IMR-90 (cell line): ENCODE results near the gene EPN2. TPM values are rescaled to one million over a fixed set of nuclear protein-coding genes. Genes with fewer than 3 reads are reported as not detected.

Source experiments
- ATAC-seq: fragments of 200-7000 bp; cut with Tn5 transposase; 2 replicates; pipeline ENCODE4 v1.9.1; 2020; ENCODE audit warnings: low read depth, mild to moderate bottlenecking, moderate library complexity
- BruUV-seq: library from RNA; stranded (reverse); fragments of 400-500 nt; replicated peaks from 2 replicates; lab custom pipeline; 2021; lab: Mats Ljungman, UMichigan
- CTCF ChIA-PET: fragments of 300-600 bp; formaldehyde crosslinking; extraction: SDS; loops from one replicate; lab custom pipeline; 2021; ENCODE audit warnings: antibody characterized with exemption; lab: Yijun Ruan, JAX
- POLR2A ChIA-PET: fragments of 300-600 bp; sonication (Branson Sonifier 250); formaldehyde crosslinking; loops from one replicate; lab custom pipeline; 2022; ENCODE audit warnings: antibody characterized with exemption; ENCODE audit not compliant: unreplicated experiment; lab: Charles Lee
- DNase-seq: peaks from one replicate; pipeline ENCODE4 v3.0.0; 2013
- H2AFZ ChIP-seq: replicated peaks from 2 replicates; pipeline ENCODE3; 2013; ENCODE audit warnings: low read length, mild to moderate bottlenecking; ENCODE audit not compliant: poor library complexity
- H2AK5ac ChIP-seq: 2 replicates; pipeline ENCODE4 v1.6.1; 2013; ENCODE audit warnings: low read depth, low read length, inconsistent platforms
- H2AK9ac ChIP-seq: replicated peaks from 2 replicates; pipeline ENCODE3; 2013; ENCODE audit warnings: mild to moderate bottlenecking, low read depth, low read length, moderate library complexity; ENCODE audit not compliant: poor library complexity
- H2BK120ac ChIP-seq: 2 replicates; pipeline ENCODE4 v1.6.1; 2013; ENCODE audit warnings: low read depth, low read length, inconsistent platforms
- H2BK15ac ChIP-seq: 3 replicates; pipeline ENCODE4 v1.6.1; 2013; ENCODE audit warnings: low read depth, low read length, inconsistent platforms
- H2BK20ac ChIP-seq: 2 replicates; pipeline ENCODE4 v1.6.1; 2013; ENCODE audit warnings: low read depth, mild to moderate bottlenecking, inconsistent platforms, low read length, moderate library complexity
- H2BK5ac ChIP-seq: 2 replicates; pipeline ENCODE4 v1.6.1; 2013; ENCODE audit warnings: mild to moderate bottlenecking, low read depth, low read length, inconsistent platforms; ENCODE audit not compliant: poor library complexity, severe bottlenecking
- H3K14ac ChIP-seq: replicated peaks from 2 replicates; pipeline ENCODE4 v1.6.1; 2013; ENCODE audit warnings: low read depth, low read length, inconsistent platforms
- H3K18ac ChIP-seq: 2 replicates; pipeline ENCODE4 v1.6.1; 2013; ENCODE audit warnings: low read depth, low read length, control low read depth
- H3K23ac ChIP-seq: 2 replicates; pipeline ENCODE4 v1.6.1; 2013; ENCODE audit warnings: low read depth, low read length, inconsistent platforms
- H3K27ac ChIP-seq: 2 replicates; pipeline ENCODE4 v1.5.1; 2013; ENCODE audit warnings: mild to moderate bottlenecking, control low read depth, low read length; ENCODE audit not compliant: insufficient read depth
- H3K27me3 ChIP-seq: 2 replicates; pipeline ENCODE4 v1.6.1; 2013; ENCODE audit warnings: low read length; ENCODE audit not compliant: control insufficient read depth, insufficient read depth
- H3K36me3 ChIP-seq: 2 replicates; pipeline ENCODE4 v1.6.1; 2013; ENCODE audit warnings: low read length, mixed read lengths; ENCODE audit not compliant: control insufficient read depth, insufficient read depth
- H3K4ac ChIP-seq: 2 replicates; pipeline ENCODE4 v1.6.1; 2013; ENCODE audit warnings: low read depth, low read length, inconsistent platforms
- H3K4me1 ChIP-seq: 2 replicates; pipeline ENCODE4 v1.6.1; 2013; ENCODE audit warnings: low read length, mixed read lengths; ENCODE audit not compliant: control insufficient read depth, insufficient read depth
- H3K4me2 ChIP-seq: 2 replicates; pipeline ENCODE4 v1.6.1; 2013; ENCODE audit warnings: low read depth, mild to moderate bottlenecking, control low read depth, low read length, moderate library complexity
- H3K4me3 ChIP-seq: 2 replicates; pipeline ENCODE4 v1.5.1; 2013; ENCODE audit warnings: low read depth, mild to moderate bottlenecking, control low read depth, low read length, moderate library complexity; ENCODE audit not compliant: insufficient read depth
- H3K56ac ChIP-seq: 2 replicates; pipeline ENCODE4 v1.6.1; 2013; ENCODE audit warnings: low read length, inconsistent platforms; ENCODE audit not compliant: insufficient read depth; ENCODE audit errors: extremely low read depth
- H3K79me1 ChIP-seq, 2 experiments: 2 replicates each; pipeline ENCODE4 v1.6.1; 2013; ENCODE audit warnings: low read length in 2 of 2, inconsistent platforms in 1 of 2, low read depth in 1 of 2
- H3K9ac ChIP-seq: 2 replicates; pipeline ENCODE4 v1.6.1; 2013; ENCODE audit warnings: low read depth, low read length, control low read depth
- H3K9me1 ChIP-seq: 2 replicates; pipeline ENCODE4 v1.6.1; 2013; ENCODE audit warnings: low read length, inconsistent platforms; ENCODE audit not compliant: insufficient read depth
- H3K9me3 ChIP-seq: 2 replicates; pipeline ENCODE4 v1.6.1; 2013; ENCODE audit warnings: low read length; ENCODE audit not compliant: control insufficient read depth, insufficient read depth
- H4K20me1 ChIP-seq: 2 replicates; pipeline ENCODE4 v1.6.1; 2013; ENCODE audit warnings: low read length, inconsistent platforms; ENCODE audit not compliant: insufficient read depth
- H4K5ac ChIP-seq: 2 replicates; pipeline ENCODE4 v1.6.1; 2013; ENCODE audit warnings: mild to moderate bottlenecking, low read depth, low read length, control low read depth
- H4K8ac ChIP-seq, 2 experiments: 2 replicates each; pipeline ENCODE4 v1.6.1; 2013; ENCODE audit warnings: low read depth in 2 of 2, low read length in 2 of 2, control low read depth in 1 of 2, inconsistent platforms in 1 of 2
- H4K91ac ChIP-seq: 2 replicates; pipeline ENCODE4 v1.6.1; 2013; ENCODE audit warnings: low read depth, low read length, inconsistent platforms; ENCODE audit not compliant: insufficient read depth
- BHLHE40 ChIP-seq: fragments of 150-350 bp; IDR thresholded peaks from 2 replicates; pipeline ENCODE4 v1.6.1; 2016; ENCODE audit warnings: mild to moderate bottlenecking, low read depth, low read length
- CEBPB ChIP-seq: IDR thresholded peaks from 2 replicates; pipeline ENCODE4 v1.6.1; 2012; ENCODE audit warnings: low read depth, low read length, improper control_type of control experiment
- CHD1 ChIP-seq: IDR thresholded peaks from 2 replicates; pipeline ENCODE4 v1.6.1; 2012; ENCODE audit warnings: low read depth, low read length, improper control_type of control experiment
- CTCF ChIP-seq: conservative IDR thresholded peaks from 2 replicates; pipeline ENCODE4 v1.5.1; 2012; ENCODE audit warnings: mild to moderate bottlenecking, low read depth, low read length, improper control_type of control experiment
- ELK1 ChIP-seq: fragments of 150-350 bp; IDR thresholded peaks from 2 replicates; pipeline ENCODE4 v1.6.1; 2016; ENCODE audit warnings: low read depth, mild to moderate bottlenecking, low read length, moderate library complexity, borderline replicate concordance
- FOS ChIP-seq: fragments of 150-350 bp; IDR thresholded peaks from 2 replicates; pipeline ENCODE4 v1.6.1; 2016; ENCODE audit warnings: low read depth, low read length
- MAFK ChIP-seq: IDR thresholded peaks from 2 replicates; pipeline ENCODE4 v1.6.1; 2012; ENCODE audit warnings: low read depth, low read length, improper control_type of control experiment
- MAZ ChIP-seq: IDR thresholded peaks from 2 replicates; pipeline ENCODE4 v1.6.1; 2012; ENCODE audit warnings: low read depth, mild to moderate bottlenecking, low read length, improper control_type of control experiment, moderate library complexity, borderline replicate concordance
- MXI1 ChIP-seq: IDR thresholded peaks from 2 replicates; pipeline ENCODE4 v1.6.1; 2012; ENCODE audit warnings: low read depth, mild to moderate bottlenecking, low read length, moderate library complexity, borderline replicate concordance
- NFE2L2 ChIP-seq: fragments of 150-350 bp; IDR thresholded peaks from 2 replicates; pipeline ENCODE4 v1.6.1; 2016; ENCODE audit warnings: low read depth, mild to moderate bottlenecking, low read length
- POLR2A ChIP-seq: IDR thresholded peaks from 2 replicates; pipeline ENCODE4 v1.6.1; 2012; ENCODE audit warnings: mild to moderate bottlenecking, low read depth, low read length
- RAD21 ChIP-seq: IDR thresholded peaks from 2 replicates; pipeline ENCODE4 v1.6.1; 2012; ENCODE audit warnings: low read length, improper control_type of control experiment
- RCOR1 ChIP-seq: IDR thresholded peaks from 2 replicates; pipeline ENCODE4 v1.6.1; 2012; ENCODE audit warnings: mild to moderate bottlenecking, low read length, improper control_type of control experiment; ENCODE audit not compliant: insufficient replicate concordance
- RFX5 ChIP-seq: IDR thresholded peaks from 2 replicates; pipeline ENCODE4 v1.8.0; 2012; ENCODE audit warnings: low read depth, mild to moderate bottlenecking, low read length, moderate library complexity
- SMC3 ChIP-seq: fragments of 150-350 bp; IDR thresholded peaks from 2 replicates; pipeline ENCODE4 v1.6.1; 2016; ENCODE audit warnings: low read depth, mild to moderate bottlenecking, antibody characterized with exemption, low read length, moderate library complexity
- WGBS, 2 experiments: methylation state at CpG; one replicate each; pipeline versions ENCODE4 v1.1.5 to v1.1.7; 2013; ENCODE audit warnings: missing lambda C conversion rate in 2 of 2; ENCODE audit not compliant: insufficient read length in 1 of 2; ENCODE audit errors: extremely low coverage in 2 of 2; 5-methylcytosine and 5-hydroxymethylcytosine counted together
- dilution Hi-C: fragments of 300-500 bp; cut with HindIII; formaldehyde crosslinking; loops from one replicate; pipeline ENCODE4 v1.14.3; 2018; ENCODE audit warnings: low sequenced_read_pairs; ENCODE audit not compliant: unreplicated experiment
- in situ Hi-C: fragments of 300-500 bp; cut with MboI; formaldehyde crosslinking; loops from 3 replicates; pipeline ENCODE4 v1.14.3; 2019; ENCODE audit warnings: low sequenced_read_pairs, inconsistent platforms, mixed read lengths
- intact Hi-C: fragments of 100-400 bp; cut with micrococcal nuclease; formaldehyde crosslinking; loops from 2 replicates; pipeline ENCODE4 v1.10.0; 2022
- polyA plus RNA-seq, 3 experiments: library from polyadenylated mRNA; depleted of rRNA; stranded (reverse); fragments of >200 nt; gene quantifications; 2 replicates each; pipeline ENCODE4 v1.2.3, GENCODE V29; 2012; ENCODE audit warnings: low replicate concordance in 1 of 3
- total RNA-seq: library from RNA; depleted of rRNA; stranded (reverse); fragments of >200 nt; gene quantifications from 2 replicates; pipeline ENCODE4 v1.2.3, GENCODE V29; 2012
- TF ChIP-seq, protein P1 (sequence below): fragments of 150-350 bp; IDR thresholded peaks from 2 replicates; pipeline ENCODE4 v1.6.1; 2017; ENCODE audit warnings: mild to moderate bottlenecking, antibody characterized with exemption, low read length, low read depth

The EPN2 gene
- total and polyA plus RNA-seq, 2 of the 4 experiments (the other 2 are of a cell fraction): 14.9 to 25.3 TPM

DNA sequence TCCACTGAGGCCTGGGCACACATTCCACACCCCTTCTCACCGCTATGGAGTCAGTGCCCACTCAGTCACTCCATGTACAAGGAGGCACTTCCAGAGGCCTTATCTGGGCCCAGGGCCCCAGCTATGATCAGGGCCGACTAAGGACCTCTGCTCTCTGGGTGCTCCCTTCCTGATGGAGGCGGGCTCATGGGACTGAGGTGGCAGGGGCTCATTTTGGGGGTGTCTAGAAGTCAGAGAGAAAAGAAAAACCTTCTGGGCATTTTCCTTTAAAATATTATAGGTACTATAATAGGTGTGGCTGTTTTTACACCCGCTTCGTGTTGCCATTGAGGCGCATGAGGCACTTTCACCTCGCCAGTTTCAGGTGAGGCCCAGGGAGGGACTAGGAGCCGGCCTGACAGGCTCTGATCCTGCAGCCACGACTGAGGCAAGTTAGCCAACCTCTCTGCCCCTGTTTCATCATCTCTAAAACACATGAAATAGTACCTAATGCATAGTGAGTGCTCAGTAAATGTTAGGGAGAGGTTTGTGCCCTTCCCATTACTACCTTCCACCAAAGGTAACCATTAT is 111.0 kb downstream of the EPN2 start:
- ATAC-seq (no peak), DNase-seq (no peak)
- H3K27ac ChIP-seq: no peak overlapping the region
- H3K36me3 ChIP-seq: no peaks in the 10 kb centered on the region
- peaks cover 0 to 4% of the 10 kb centered on the region in 2 experiments; a peak in 1 of 4 replicates for H3K79me1 ChIP-seq
- H3K56ac ChIP-seq: no peak overlapping the region
- H3K27me3 ChIP-seq: no peaks in the 10 kb centered on the region
- dilution Hi-C loops (no loop called here), in situ Hi-C loops (no loop called here), intact Hi-C loops (no loop called here)
- H3K9ac ChIP-seq: no peak overlapping the region
- H2BK15ac ChIP-seq: peak overlapping the region; percentile 94; the same call in 1 of the 3 replicates
- no peak overlapping the region for H4K5ac ChIP-seq
- H3K14ac ChIP-seq: peak overlapping the region; percentile 70
- peak overlapping the region; percentile 97 for H2AK5ac ChIP-seq
- H3K9me3 ChIP-seq: no peaks in the 10 kb centered on the region
- H2BK20ac ChIP-seq: 0 out of 2 replicates have a peak overlapping the region, but pooled peaks have one; percentile 34
- H4K8ac ChIP-seq: peak overlapping the region in 1 of 2 experiments; percentile 56; a peak in 1 of 4 replicates
- H2AK9ac ChIP-seq: peak overlapping the region; percentile 89
- no peak overlapping the region; the same call in 1 of the 2 replicates for H2BK120ac ChIP-seq
- no TSS peak for BruUV-seq
- H3K4me1 ChIP-seq: peaks cover 17% of the 10 kb centered on the region
- H3K9me1 ChIP-seq: peaks cover 16% of the 10 kb centered on the region
- peak overlapping the region; percentile 59 for H2BK5ac ChIP-seq
- TF ChIP-seq, protein P1, sequence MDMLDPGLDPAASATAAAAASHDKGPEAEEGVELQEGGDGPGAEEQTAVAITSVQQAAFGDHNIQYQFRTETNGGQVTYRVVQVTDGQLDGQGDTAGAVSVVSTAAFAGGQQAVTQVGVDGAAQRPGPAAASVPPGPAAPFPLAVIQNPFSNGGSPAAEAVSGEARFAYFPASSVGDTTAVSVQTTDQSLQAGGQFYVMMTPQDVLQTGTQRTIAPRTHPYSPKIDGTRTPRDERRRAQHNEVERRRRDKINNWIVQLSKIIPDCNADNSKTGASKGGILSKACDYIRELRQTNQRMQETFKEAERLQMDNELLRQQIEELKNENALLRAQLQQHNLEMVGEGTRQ: no peak
- TF ChIP-seq RAD21 (no peak), BHLHE40 (no peak), MAFK (no peak), CTCF (no peak), FOS (no peak), NFE2L2 (no peak), RCOR1 (no peak), ELK1 (no peak), MXI1 (no peak), RFX5 (no peak), CEBPB (no peak), MAZ (no peak), POLR2A (no peak), SMC3 (no peak), CHD1 (no peak)
- peak overlapping the region; percentile 87 for H3K4ac ChIP-seq
- no peak overlapping the region for H3K4me2 ChIP-seq
- H4K91ac ChIP-seq: peak overlapping the region; percentile 86; the same call in 1 of the 2 replicates
- H4K20me1 ChIP-seq: peaks cover 5% of the 10 kb centered on the region; the same call in 1 of the 2 replicates
- ChIA-PET POLR2A (no interaction called here), CTCF (no interaction called here)
- WGBS, 2 experiments: no CpG with 5 or more reads among the region's 9 CpGs
- H3K18ac ChIP-seq: no peak overlapping the region
- H3K4me3 ChIP-seq: no peak overlapping the region
- no peak overlapping the region for H3K23ac ChIP-seq
- H2AFZ ChIP-seq: peak overlapping the region; percentile 51
